H1 (cell line): ENCODE measurements around the gene TPSB2. TPM values are rescaled to one million over a fixed set of nuclear protein-coding genes. Genes with fewer than 3 reads are reported as not detected.
A peak's percentile ranks its signal among the peaks of the same experiment; 100 is the strongest.

ENCODE experiments used
- CTCF ChIA-PET: fragments of 300-600 bp; sonication (Branson Sonifier 250); formaldehyde crosslinking; loops from one replicate; lab custom pipeline; 2021; ENCODE audit not compliant: partially characterized antibody; lab: Charles Lee
- POLR2A ChIA-PET: fragments of 300-600 bp; sonication (Branson Sonifier 250); formaldehyde crosslinking; loops from one replicate; lab custom pipeline; 2021; ENCODE audit warnings: inconsistent platforms; ENCODE audit not compliant: partially characterized antibody; lab: Charles Lee
- DNase-seq, 2 experiments: peaks; one replicate each; pipeline versions ENCODE4 v3.0.0 to v3.0.0-alpha.2; 2010 to 2022; ENCODE audit warnings: low spot score in 2 of 2, low read depth in 1 of 2, mixed read lengths in 1 of 2
- FAIRE-seq: peaks from 2 replicates; lab custom pipeline; 2011; peaks lifted over from hg19 to GRCh38; lab: Jason Lieb, UNC
- H2AFZ ChIP-seq: 2 replicates; pipeline ENCODE4 v1.8.1; 2012; ENCODE audit warnings: low read length, inconsistent platforms
- H2AK5ac ChIP-seq: 2 replicates; pipeline ENCODE4 v1.6.1; 2013; ENCODE audit warnings: low read depth, low read length
- H2BK120ac ChIP-seq: replicated peaks from 2 replicates; pipeline ENCODE3; 2013; ENCODE audit warnings: low read depth, low read length, inconsistent platforms
- H2BK12ac ChIP-seq: 2 replicates; pipeline ENCODE4 v1.6.1; 2013; ENCODE audit warnings: low read depth, low read length
- H2BK15ac ChIP-seq: 2 replicates; pipeline ENCODE4 v1.6.1; 2013; ENCODE audit warnings: low read length
- H2BK20ac ChIP-seq: 2 replicates; pipeline ENCODE4 v1.6.1; 2013; ENCODE audit warnings: low read length
- H2BK5ac ChIP-seq: 2 replicates; pipeline ENCODE4 v1.6.1; 2013; ENCODE audit warnings: low read depth, low read length
- H3K14ac ChIP-seq: 2 replicates; pipeline ENCODE4 v1.6.1; 2013; ENCODE audit warnings: inconsistent platforms; ENCODE audit not compliant: insufficient read length
- H3K18ac ChIP-seq: 2 replicates; pipeline ENCODE4 v1.6.1; 2013; ENCODE audit warnings: low read length; ENCODE audit errors: extremely low read depth
- H3K23ac ChIP-seq: 2 replicates; pipeline ENCODE4 v1.6.1; 2013; ENCODE audit warnings: inconsistent platforms; ENCODE audit not compliant: insufficient read length
- H3K23me2 ChIP-seq: 2 replicates; pipeline ENCODE4 v1.6.1; 2013; ENCODE audit warnings: low read depth, low read length
- H3K27ac ChIP-seq: 2 replicates; pipeline ENCODE4 v1.6.1; 2011; ENCODE audit warnings: low read depth, low read length, inconsistent platforms
- H3K27me3 ChIP-seq, 4 experiments: replicated peaks in 1 of 4; 1 replicate in 1 of 4; 2 replicates in 3 of 4; pipeline versions ENCODE4 v1.6.1 to v1.8.1; 2011 to 2013; ENCODE audit warnings: low read length in 3 of 4, mild to moderate bottlenecking in 3 of 4, inconsistent platforms in 2 of 4, mixed read lengths in 2 of 4, moderate library complexity in 1 of 4; ENCODE audit not compliant: control insufficient read depth in 3 of 4, insufficient read depth in 3 of 4; ENCODE audit errors: extremely low read depth in 1 of 4
- H3K36me3 ChIP-seq, 4 experiments: 2 replicates each; pipeline versions ENCODE4 v1.6.1 to v1.8.1; 2011 to 2013; ENCODE audit warnings: mild to moderate bottlenecking in 4 of 4, low read length in 3 of 4, moderate library complexity in 2 of 4, control low read depth in 1 of 4, inconsistent platforms in 1 of 4; ENCODE audit not compliant: insufficient read depth in 4 of 4, control insufficient read depth in 2 of 4
- H3K4ac ChIP-seq: replicated peaks from 2 replicates; pipeline ENCODE3; 2013; ENCODE audit warnings: low read length, low read depth, mixed read lengths, inconsistent platforms; ENCODE audit not compliant: insufficient read length
- H3K4me1 ChIP-seq, 4 experiments: replicated peaks in 1 of 4; 1 replicate in 1 of 4; 2 replicates in 3 of 4; pipeline versions ENCODE4 v1.6.1 to v1.8.1; 2011 to 2013; ENCODE audit warnings: low read length in 3 of 4, inconsistent platforms in 2 of 4, mixed read lengths in 1 of 4; ENCODE audit not compliant: insufficient read depth in 4 of 4, control insufficient read depth in 3 of 4
- H3K4me2 ChIP-seq, 2 experiments: 2 replicates each; pipeline versions ENCODE4 v1.6.1 to v1.8.1; 2011 to 2013; ENCODE audit warnings: low read depth in 2 of 2, low read length in 2 of 2, control low read depth in 1 of 2, inconsistent platforms in 1 of 2, mild to moderate bottlenecking in 1 of 2; ENCODE audit not compliant: insufficient read depth in 1 of 2
- H3K4me3 ChIP-seq, 4 experiments: fragments of 200-600, 300-600 bp in 1 of 4; sonication (generic), shearing (Covaris generic), sonication (Bioruptor Twin) in 1 of 4; 2 replicates each; pipeline versions ENCODE4 v1.5.1 to v1.8.1; 2011 to 2016; ENCODE audit warnings: low read length in 4 of 4, low read depth in 3 of 4, control low read depth in 2 of 4, inconsistent platforms in 2 of 4, mild to moderate bottlenecking in 2 of 4, mixed read lengths in 1 of 4, moderate library complexity in 1 of 4; ENCODE audit not compliant: insufficient read depth in 2 of 4; ENCODE audit errors: extremely low read depth in 1 of 4
- H3K56ac ChIP-seq: replicated peaks from 2 replicates; pipeline ENCODE3; 2013; ENCODE audit warnings: low read depth, mild to moderate bottlenecking, mixed read lengths, low read length, inconsistent platforms; ENCODE audit not compliant: insufficient read length
- H3K79me1 ChIP-seq: 2 replicates; pipeline ENCODE4 v1.6.1; 2013; ENCODE audit warnings: low read depth, low read length, control low read depth
- H3K79me2 ChIP-seq, 2 experiments: 2 replicates each; pipeline versions ENCODE4 v1.6.1 to v1.8.1; 2012 to 2013; ENCODE audit warnings: low read length in 2 of 2, mild to moderate bottlenecking in 2 of 2, inconsistent platforms in 1 of 2; ENCODE audit not compliant: insufficient read depth in 2 of 2, control insufficient read depth in 1 of 2
- H3K9ac ChIP-seq, 4 experiments: replicated peaks in 1 of 4; 1 replicate in 1 of 4; 2 replicates in 3 of 4; pipeline versions ENCODE4 v1.6.1 to v1.8.1; 2011 to 2013; ENCODE audit warnings: low read depth in 3 of 4, low read length in 3 of 4, control low read depth in 2 of 4, mild to moderate bottlenecking in 2 of 4, moderate library complexity in 2 of 4, inconsistent platforms in 1 of 4; ENCODE audit errors: extremely low read depth in 1 of 4
- H3K9me3 ChIP-seq, 2 experiments: 2 replicates each; pipeline versions ENCODE4 v1.6.1 to v1.8.1; 2012 to 2013; ENCODE audit warnings: mild to moderate bottlenecking in 2 of 2, moderate library complexity in 2 of 2, control low read depth in 1 of 2, inconsistent platforms in 1 of 2, low read depth in 1 of 2, low read length in 1 of 2, mixed read lengths in 1 of 2; ENCODE audit not compliant: insufficient read depth in 2 of 2
- H4K20me1 ChIP-seq, 2 experiments: replicated peaks in 1 of 2; 2 replicates each; pipeline versions ENCODE3 to v1.8.1; 2011 to 2013; ENCODE audit warnings: inconsistent platforms in 2 of 2, low read length in 2 of 2, mild to moderate bottlenecking in 1 of 2; ENCODE audit not compliant: insufficient read depth in 2 of 2, control insufficient read depth in 1 of 2
- H4K5ac ChIP-seq: 2 replicates; pipeline ENCODE4 v1.6.1; 2013; ENCODE audit warnings: low read length, low read depth, mixed read lengths, inconsistent platforms; ENCODE audit not compliant: insufficient read length
- H4K8ac ChIP-seq: 2 replicates; pipeline ENCODE4 v1.8.0; 2013; ENCODE audit warnings: mild to moderate bottlenecking, moderate library complexity, low read length, inconsistent platforms; ENCODE audit not compliant: insufficient read depth; ENCODE audit errors: extremely low read depth
- H4K91ac ChIP-seq: replicated peaks from 2 replicates; pipeline ENCODE3; 2013; ENCODE audit warnings: low read length, mixed read lengths, inconsistent platforms; ENCODE audit not compliant: insufficient read length
- ASH2L ChIP-seq: fragments of 200-600, 300-600 bp; sonication (generic); IDR thresholded peaks from one replicate; pipeline ENCODE4 v1.7.1; 2017; ENCODE audit warnings: low read length
- ATF2 ChIP-seq: IDR thresholded peaks from 2 replicates; pipeline ENCODE4 v1.6.1; 2012; ENCODE audit warnings: low read length, inconsistent platforms
- BCL11A ChIP-seq, 2 experiments: IDR thresholded peaks; one replicate each; pipeline ENCODE4 v1.6.1; 2011; ENCODE audit warnings: low read depth in 2 of 2, low read length in 2 of 2, mild to moderate bottlenecking in 2 of 2
- CTBP2 ChIP-seq: IDR thresholded peaks from 2 replicates; pipeline ENCODE4 v1.7.0; 2011; ENCODE audit warnings: borderline replicate concordance, mild to moderate bottlenecking, moderate library complexity, mixed read lengths, low read length; ENCODE audit not compliant: insufficient read depth, insufficient read length
- GABPA ChIP-seq: IDR thresholded peaks from 2 replicates; pipeline ENCODE4 v1.6.1; 2011; ENCODE audit warnings: mild to moderate bottlenecking, low read length, moderate library complexity, borderline replicate concordance; ENCODE audit not compliant: insufficient read depth
- KDM1A ChIP-seq: fragments of 200-600, 300-600 bp; sonication (generic); IDR thresholded peaks from 2 replicates; pipeline ENCODE4 v1.7.1; 2016; ENCODE audit warnings: mild to moderate bottlenecking, low read length, borderline replicate concordance
- RBBP5 ChIP-seq: IDR thresholded peaks from 2 replicates; pipeline ENCODE4 v1.7.1; 2012; ENCODE audit warnings: low read depth, mild to moderate bottlenecking, inconsistent platforms, low read length, moderate library complexity, borderline replicate concordance
- SIN3A ChIP-seq, 2 experiments: IDR thresholded peaks in 1 of 2; conservative IDR thresholded peaks in 1 of 2; 2 replicates each; pipeline ENCODE4 v1.6.1; 2011 to 2012; ENCODE audit warnings: low read length in 2 of 2, improper control_type of control experiment in 1 of 2, low read depth in 1 of 2, mild to moderate bottlenecking in 1 of 2
- SP1 ChIP-seq: IDR thresholded peaks from 2 replicates; pipeline ENCODE4 v1.6.1; 2011; ENCODE audit warnings: low read depth, low read length
- USF2 ChIP-seq: IDR thresholded peaks from 2 replicates; pipeline ENCODE4 v1.6.1; 2011; ENCODE audit warnings: low read length, improper control_type of control experiment
- WGBS, 2 experiments: shearing (Covaris generic) in 1 of 2; methylation state at CpG; one replicate each; pipeline versions ENCODE4 v1.1.6 to v1.1.7; 2013 to 2015; ENCODE audit warnings: low lambda C conversion rate in 2 of 2, mixed read lengths in 2 of 2, inconsistent platforms in 1 of 2, low coverage in 1 of 2, missing lambda C conversion rate in 1 of 2; ENCODE audit not compliant: insufficient replicate concordance in 2 of 2, insufficient coverage in 1 of 2, insufficient read length in 1 of 2; ENCODE audit errors: extremely low coverage in 1 of 2, missing lambda C conversion rate in 1 of 2; 5-methylcytosine and 5-hydroxymethylcytosine counted together
- polyA plus RNA-seq, 7 experiments: library from polyadenylated mRNA; depleted of rRNA in 3 of 7; stranded (reverse) in 5 of 7; unstranded in 2 of 7; fragments of >200 nt in 5 of 7; fragments of 200-250 nt in 2 of 7; gene quantifications; 1 replicate in 5 of 7; 2 replicates in 1 of 7; 4 replicates in 1 of 7; pipeline versions ENCODE4 v1.2.1 to v1.2.3, GENCODE V29; 2011 to 2013; ENCODE audit warnings: missing spikeins in 2 of 7, mixed read lengths in 2 of 7
- total RNA-seq: library from RNA; stranded (reverse); fragmentation: NEBNext Ultra II Directional; extraction: Animal tissue kit (Norgen Biotek cat#: 25700); gene quantifications from 2 replicates; pipeline ENCODE4 v1.2.1, GENCODE V29; 2021

TPSB2 gene
- total and polyA plus RNA-seq, 2 of the 8 experiments (the other 6 are each of a cell fraction or from before 2014, with no cell fraction given) = 0.08 TPM; not detected in 1

- CTCF ChIA-PET = interaction anchor here (0.9 to 1.3 kb wide), 3 partner anchors 11 to 37 kb away, joined by 3 to 4 read pairs (median 3); no protein-coding TSS in a partner anchor
- no peak for DNase-seq
- no peak overlapping the region for H2AFZ ChIP-seq
- no peak overlapping the region for H3K27ac ChIP-seq
- no peak overlapping the region for H3K4me2 ChIP-seq
- WGBS, 2 experiments = 96% methylated on average over 9 of the region's 9 CpGs; no CpG with 5 or more reads in 1 of the 2 experiments
- peaks cover 0 to 28% (median 15%) of the 10 kb centered on the region in 4 experiments; a peak in 5 of 7 replicates for H3K27me3 ChIP-seq
- H3K18ac ChIP-seq = no peak overlapping the region
- no peak overlapping the region for H2BK20ac ChIP-seq
- H2BK15ac ChIP-seq = no peak overlapping the region
- H4K5ac ChIP-seq = no peak overlapping the region
- FAIRE-seq = no peak
- H2BK120ac ChIP-seq = no peak overlapping the region
- peaks cover 0 to 2% of the 10 kb centered on the region in 2 experiments; a peak in 2 of 4 replicates for H3K9me3 ChIP-seq
- H3K4ac ChIP-seq = no peak overlapping the region
- POLR2A ChIA-PET = interaction anchor here (0.8 to 1.7 kb wide), 3 partner anchors 27 to 158 kb away, joined by 3 to 5 read pairs (median 3); partner anchors contain the start of gene UQCC4
- H2BK12ac ChIP-seq = no peak overlapping the region
- H2BK5ac ChIP-seq = no peak overlapping the region
- H3K4me3 ChIP-seq = no peak overlapping the region
- H3K56ac ChIP-seq = no peak overlapping the region
- H3K36me3 ChIP-seq = no peaks in the 10 kb centered on the region; a peak in 1 of 8 replicates
- peaks cover 0 to 11% (median 8%) of the 10 kb centered on the region in 4 experiments; a peak in 6 of 7 replicates for H3K4me1 ChIP-seq
- no peak overlapping the region for H3K14ac ChIP-seq
- no peak overlapping the region for H3K9ac ChIP-seq
- H3K23me2 ChIP-seq = peaks cover 3% of the 10 kb centered on the region; the same call in 1 of the 2 replicates
- H4K8ac ChIP-seq = peak overlapping the region; percentile 25; the same call in 1 of the 2 replicates
- H4K20me1 ChIP-seq = peaks cover 0 to 7% of the 10 kb centered on the region in 2 experiments
- H3K79me1 ChIP-seq = no peaks in the 10 kb centered on the region; the same call in 1 of the 2 replicates
- H4K91ac ChIP-seq = no peak overlapping the region
- H2AK5ac ChIP-seq = no peak overlapping the region
- no peak overlapping the region for H3K23ac ChIP-seq
- no peaks in the 10 kb centered on the region for H3K79me2 ChIP-seq
- TF ChIP-seq KDM1A = no peak
- TF ChIP-seq BCL11A (IDR thresholded peaks at IDR 0.05; ENCODE audit: low read depth in 2 of 2, low read length in 2 of 2) = no peak
- no peak for TF ChIP-seq GABPA
- no peak for TF ChIP-seq USF2
- no peak for TF ChIP-seq RBBP5
- TF ChIP-seq ASH2L = no peak
- TF ChIP-seq SIN3A (conservative IDR thresholded peaks at IDR 0.05 in 1 of 2, IDR thresholded peaks at IDR 0.05 in 1 of 2; ENCODE audit: low read depth in 1 of 2, low read length in 2 of 2) = no peak
- no peak for TF ChIP-seq ATF2
- no peak for TF ChIP-seq CTBP2
- no peak for TF ChIP-seq SP1
These were observed 32.9 kb upstream of the TPSB2 start for GRCh38 chr16:1262846-1263221.
